ENCODE measurements around the gene NOTCH4.

Gene NOTCH4

DNA sequence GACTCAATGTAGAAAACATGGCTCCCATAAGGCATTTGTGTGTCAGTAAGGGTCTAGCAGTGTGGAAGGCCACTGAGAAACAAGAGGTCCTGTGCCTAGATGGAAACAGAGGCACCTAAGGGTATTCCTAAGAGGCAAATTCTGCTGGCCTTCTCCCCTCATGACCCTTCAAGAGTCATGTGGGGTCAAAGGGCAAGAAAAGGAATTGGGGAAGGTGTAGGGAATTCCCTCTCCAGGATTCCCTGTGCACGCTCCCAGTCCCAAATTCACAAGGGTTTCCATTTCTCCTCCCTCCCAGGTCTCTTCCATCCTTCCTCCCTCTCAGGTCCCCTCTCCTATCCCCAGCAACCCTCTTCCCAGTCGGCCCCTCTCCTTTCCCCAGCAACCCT, 48.6 kb downstream of the NOTCH4 start:
- no peak for DNase-seq (ENCODE audit: low read depth)
- TF ChIP-seq CTCF (IDR thresholded peaks at IDR 0.05; ENCODE audit: low read depth, low read length) (no peak), MYC (IDR thresholded peaks at IDR 0.05; ENCODE audit: low read depth, low read length) (no peak), POLR2A (IDR thresholded peaks at IDR 0.05; ENCODE audit: extremely low read depth, insufficient read length) (no peak)
- TF ChIP-seq, protein P1, sequence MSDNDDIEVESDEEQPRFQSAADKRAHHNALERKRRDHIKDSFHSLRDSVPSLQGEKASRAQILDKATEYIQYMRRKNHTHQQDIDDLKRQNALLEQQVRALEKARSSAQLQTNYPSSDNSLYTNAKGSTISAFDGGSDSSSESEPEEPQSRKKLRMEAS (IDR thresholded peaks at IDR 0.05; ENCODE audit: low read depth, low read length) = no peak
- peak overlapping the region; percentile 96 for H3K4me3 ChIP-seq (ENCODE audit: low read depth, low read length)

DNA sequence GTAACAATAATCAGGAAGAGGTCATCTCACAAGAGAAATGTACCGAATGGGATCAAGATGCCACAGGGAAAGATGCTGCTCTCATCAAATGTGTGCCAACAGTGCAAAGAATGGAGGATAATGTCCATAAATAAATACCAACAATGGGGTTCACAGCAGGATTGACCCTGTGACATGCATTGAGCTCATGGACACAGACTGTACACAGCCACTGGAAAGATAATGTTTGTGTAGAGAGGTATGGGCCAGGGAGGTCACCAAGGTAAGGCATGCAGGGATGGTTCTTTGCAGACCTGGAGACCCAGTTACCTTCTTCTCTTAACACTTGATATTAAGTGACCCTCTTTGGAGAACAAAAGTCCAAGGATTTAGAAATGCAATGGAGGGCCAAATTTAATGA, 49.5 kb downstream of the NOTCH4 start:
- TF ChIP-seq, protein P1 (IDR thresholded peaks at IDR 0.05; ENCODE audit: low read depth, low read length) = no peak
- TF ChIP-seq MYC (IDR thresholded peaks at IDR 0.05; ENCODE audit: low read depth, low read length) = no peak
- TF ChIP-seq POLR2A (IDR thresholded peaks at IDR 0.05; ENCODE audit: extremely low read depth, insufficient read length) = no peak
- TF ChIP-seq CTCF (IDR thresholded peaks at IDR 0.05; ENCODE audit: low read depth, low read length) = no peak
- H3K4me3 ChIP-seq (ENCODE audit: low read depth, low read length) = peak overlapping the region; percentile 96
- DNase-seq (ENCODE audit: low read depth) = no peak

- DNase-seq (ENCODE audit: low read depth) = no peak
- H3K4me3 ChIP-seq (ENCODE audit: low read depth, low read length) = no peak overlapping the region
- TF ChIP-seq MYC (IDR thresholded peaks at IDR 0.05; ENCODE audit: low read depth, low read length) = no peak
- TF ChIP-seq POLR2A (IDR thresholded peaks at IDR 0.05; ENCODE audit: extremely low read depth, insufficient read length) = no peak
- no peak for TF ChIP-seq CTCF (IDR thresholded peaks at IDR 0.05; ENCODE audit: low read depth, low read length)
- TF ChIP-seq, protein P1 (IDR thresholded peaks at IDR 0.05; ENCODE audit: low read depth, low read length) = no peak
Measured at GRCh38 chr6:32173051-32173727, 50.7 kb downstream of the NOTCH4 start.

GRCh38 chr6:32171234-32171633, 52.6 kb downstream of the NOTCH4 start:
- DNase-seq (ENCODE audit: low read depth) = no peak
- TF ChIP-seq MYC (IDR thresholded peaks at IDR 0.05; ENCODE audit: low read depth, low read length) (no peak), CTCF (IDR thresholded peaks at IDR 0.05; ENCODE audit: low read depth, low read length) (no peak), POLR2A (IDR thresholded peaks at IDR 0.05; ENCODE audit: extremely low read depth, insufficient read length) (no peak)
- TF ChIP-seq, protein P1 (IDR thresholded peaks at IDR 0.05; ENCODE audit: low read depth, low read length) = no peak
- H3K4me3 ChIP-seq (ENCODE audit: low read depth, low read length) = no peak overlapping the region

GRCh38 chr6:32170294-32170693, 53.6 kb downstream of the NOTCH4 start:
- DNase-seq (ENCODE audit: low read depth) = no peak
- no peak for TF ChIP-seq CTCF (IDR thresholded peaks at IDR 0.05; ENCODE audit: low read depth, low read length)
- no peak for TF ChIP-seq POLR2A (IDR thresholded peaks at IDR 0.05; ENCODE audit: extremely low read depth, insufficient read length)
- no peak for TF ChIP-seq MYC (IDR thresholded peaks at IDR 0.05; ENCODE audit: low read depth, low read length)
- TF ChIP-seq, protein P1 (IDR thresholded peaks at IDR 0.05; ENCODE audit: low read depth, low read length) = no peak
- H3K4me3 ChIP-seq (ENCODE audit: low read depth, low read length) = no peak overlapping the region
